Lung (tissue), 12 donors: Measurements from ENCODE around the gene TBK1. TPM values are rescaled to one million over a fixed set of nuclear protein-coding genes. Genes with fewer than 3 reads are reported as not detected.

Experiments
- ATAC-seq: fragments of 200-7000 bp; cut with Tn5 transposase; one replicate; pipeline ENCODE4 v1.9.1; 2020; ENCODE audit warnings: moderate number of reproducible peaks; ENCODE audit not compliant: insufficient read depth, low FRiP score
- DNase-seq, 3 donors: peaks; one replicate each; pipeline ENCODE4 v3.0.0-alpha.2; 2013 to 2017
- H3K27ac ChIP-seq, 2 donors: one replicate each; pipeline ENCODE4 v1.5.1; 2013; ENCODE audit warnings: mild to moderate bottlenecking in 2 of 2, moderate library complexity in 2 of 2, control low read depth in 1 of 2, inconsistent platforms in 1 of 2, low read depth in 1 of 2, low read length in 1 of 2
- H3K27me3 ChIP-seq, 3 donors: one replicate each; pipeline ENCODE4 v1.5.1; 2013; ENCODE audit warnings: low read length in 2 of 3; ENCODE audit not compliant: control insufficient read depth in 3 of 3, insufficient read depth in 3 of 3
- H3K36me3 ChIP-seq, 4 donors: one replicate each; pipeline ENCODE4 v1.5.1; 2013; ENCODE audit warnings: low read length in 4 of 4, mild to moderate bottlenecking in 1 of 4, moderate library complexity in 1 of 4; ENCODE audit not compliant: control insufficient read depth in 4 of 4, insufficient read depth in 4 of 4
- H3K4me1 ChIP-seq, 5 donors: one replicate each; pipeline ENCODE4 v1.5.1; 2013; ENCODE audit warnings: low read length in 5 of 5, mild to moderate bottlenecking in 2 of 5, moderate library complexity in 1 of 5; ENCODE audit not compliant: control insufficient read depth in 5 of 5, insufficient read depth in 5 of 5
- H3K4me3 ChIP-seq: one replicate; pipeline ENCODE4 v1.5.1; 2013; ENCODE audit warnings: mild to moderate bottlenecking, control low read depth, moderate library complexity
- H3K9ac ChIP-seq, 2 donors: one replicate each; pipeline ENCODE4 v1.5.1; 2013; ENCODE audit warnings: low read length in 2 of 2, control low read depth in 1 of 2; ENCODE audit not compliant: insufficient read depth in 1 of 2
- H3K9me3 ChIP-seq, 4 donors: one replicate each; pipeline ENCODE4 v1.5.1; 2013; ENCODE audit warnings: low read length in 3 of 4, mild to moderate bottlenecking in 1 of 4, moderate library complexity in 1 of 4; ENCODE audit not compliant: control insufficient read depth in 4 of 4, insufficient read depth in 3 of 4
- CTCF ChIP-seq: IDR thresholded peaks from 2 replicates; pipeline ENCODE4 v1.5.1; 2012; ENCODE audit warnings: mild to moderate bottlenecking; ENCODE audit errors: control extremely low read depth, extremely low read depth
- WGBS, 2 donors: extraction: QIAGEN DNeasy Blood & Tissue Kit; methylation state at CpG; one replicate each; pipeline ENCODE4 v1.1.7; 2013; 5-methylcytosine and 5-hydroxymethylcytosine counted together
- polyA plus RNA-seq, 2 donors: library from polyadenylated mRNA; stranded (reverse); fragments of 200-250 nt; gene quantifications; one replicate each; pipeline ENCODE4 v1.2.1, GENCODE V29; 2013
- total RNA-seq, 2 donors: library from RNA; depleted of rRNA in 1 of 2; stranded (reverse); fragments of >200 nt in 1 of 2; gene quantifications; one replicate each; pipeline ENCODE4 v1.2.1, GENCODE V29; 2014 to 2021
- donor health status: control.
- donor health status: control.
- donor health status: Bipolar disorder and iron deficiency.
- donor health status: healthy.
- donor health status: DM: yes; HTN: yes; CAD: no.

Gene TBK1
- total and polyA plus RNA-seq, 4 donors: 14.5 to 50.1 (median 18.7) TPM

- no peak overlapping the region for H3K9ac ChIP-seq
Measured at GRCh38 chr12:64480148-64480547, 28.2 kb downstream of the TBK1 start.

GRCh38 chr12:64486657-64487056 lies 34.7 kb downstream of the TBK1 start:
- H3K27ac ChIP-seq: no peak overlapping the region
- ATAC-seq (no peak), DNase-seq (no peak)
- H3K9ac ChIP-seq: no peak overlapping the region
- no peak overlapping the region for H3K4me3 ChIP-seq
- no peaks in the 10 kb centered on the region for H3K27me3 ChIP-seq
- TF ChIP-seq CTCF: no peak
- peaks cover 9 to 32% (median 19%) of the 10 kb centered on the region in 4 donors for H3K36me3 ChIP-seq
- no peaks in the 10 kb centered on the region for H3K4me1 ChIP-seq
- H3K9me3 ChIP-seq: no peaks in the 10 kb centered on the region
- whole genome bisulfite sequencing, 2 donors: 96 to 97% methylated on average over 3 of the region's 3 CpGs

More at GRCh38 chr12:64480148-64480547, 28.2 kb downstream of the TBK1 start:
- 83 to 92% methylated on average over 1 of the region's 1 CpG for WGBS, 2 donors
- Histone ChIP-seq H3K27me3 (no peaks in the 10 kb centered on the region), H3K4me3 (no peak overlapping the region), H3K4me1 (no peaks in the 10 kb centered on the region), H3K9me3 (peaks cover 0 to 6% (median 0%) of the 10 kb centered on the region in 4 donors), H3K36me3 (peaks cover 7 to 27% (median 23%) of the 10 kb centered on the region in 4 donors), H3K27ac (no peak overlapping the region)
- ATAC-seq (no peak), DNase-seq (no peak)
- no peak for TF ChIP-seq CTCF

DNA sequence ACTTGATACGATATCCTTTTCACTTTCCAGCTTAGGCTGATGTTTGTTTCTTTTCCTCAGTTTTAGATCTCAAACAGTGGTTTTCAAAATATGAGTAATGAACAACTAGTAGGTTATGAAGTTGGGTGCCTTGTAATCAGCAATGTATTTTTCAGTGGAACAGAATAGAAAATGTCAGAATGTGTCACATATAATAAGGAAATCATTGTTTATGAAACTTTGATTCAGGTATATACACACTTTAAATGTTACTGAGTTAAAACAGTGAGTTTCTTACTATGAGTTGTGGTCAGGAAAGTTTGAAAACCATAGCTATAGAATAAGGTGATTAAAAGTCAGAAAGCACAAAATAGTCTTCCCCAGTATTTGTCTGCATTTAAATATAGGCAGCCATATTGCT lies 39.8 kb downstream of the TBK1 start:
- peaks cover 0 to 24% (median 19%) of the 10 kb centered on the region in 4 donors for H3K36me3 ChIP-seq
- no peaks in the 10 kb centered on the region for H3K9me3 ChIP-seq
- no peak for ATAC-seq

More for the DNA sequence above, 39.8 kb downstream of the TBK1 start:
- Histone ChIP-seq H3K27me3 (no peaks in the 10 kb centered on the region), H3K9ac (no peak overlapping the region), H3K27ac (no peak overlapping the region), H3K4me1 (no peaks in the 10 kb centered on the region), H3K4me3 (no peak overlapping the region)
- TF ChIP-seq CTCF: no peak
- no peak for DNase-seq
- WGBS, 2 donors: 91 to 98% methylated on average over 1 of the region's 1 CpG
